ENCODE data around the gene GSS.
"Not testable (repeated sequence)": the region's sequence is repeated elsewhere in the genome, so short reads cannot be mapped to it uniquely, and the experiment has no call there.

Gene GSS

GRCh38 chr20:34896086-34896621 lies 59.5 kb downstream of the GSS start:
- no peak for DNase-seq

GRCh38 chr20:34895465-34895864 lies 60.1 kb downstream of the GSS start:
- no peak for DNase-seq

GRCh38 chr20:34894723-34895122 lies 60.9 kb downstream of the GSS start:
- no peak for DNase-seq

GRCh38 chr20:34892671-34893070 lies 62.9 kb downstream of the GSS start:
- no peak for DNase-seq

- DNase-seq: no peak
Observed at GRCh38 chr20:34891166-34892062, 64.2 kb downstream of the GSS start.

- DNase-seq: no peak
Observed at GRCh38 chr20:34888468-34888867, 67.1 kb downstream of the GSS start.

GRCh38 chr20:34887023-34887422 lies 68.6 kb downstream of the GSS start:
- DNase-seq: no peak

GRCh38 chr20:34886122-34886521 lies 69.5 kb downstream of the GSS start:
- no peak for DNase-seq

GRCh38 chr20:34884260-34884659 lies 71.3 kb downstream of the GSS start:
- no peak for DNase-seq

GRCh38 chr20:34883809-34884208 lies 71.8 kb downstream of the GSS start:
- no peak for DNase-seq

GRCh38 chr20:34883087-34883688 lies 72.4 kb downstream of the GSS start:
- no peak for DNase-seq

- no peak for DNase-seq
Observed at GRCh38 chr20:34881689-34882088, 73.9 kb downstream of the GSS start.

- DNase-seq: not testable (repeated sequence)
Observed at GRCh38 chr20:34880971-34881370, 74.6 kb downstream of the GSS start.

GRCh38 chr20:34880215-34880850 lies 75.3 kb downstream of the GSS start:
- no peak for DNase-seq
